NB4 (cell line): ENCODE results near the gene NDEL1.

Experiments used
- MAX ChIP-seq: IDR thresholded peaks from 2 replicates; pipeline ENCODE4 v1.6.1; 2011; ENCODE audit warnings: low read depth, low read length
- MYC ChIP-seq: IDR thresholded peaks from 2 replicates; pipeline ENCODE4 v1.6.1; 2011; ENCODE audit warnings: low read depth, low read length
- POLR2A ChIP-seq: IDR thresholded peaks from 2 replicates; pipeline ENCODE4 v1.6.1; 2011; ENCODE audit warnings: mild to moderate bottlenecking; ENCODE audit not compliant: insufficient read length; ENCODE audit errors: extremely low read depth
- TF ChIP-seq, protein P1 (sequence below): IDR thresholded peaks from one replicate; pipeline ENCODE4 v1.5.1; 2012; ENCODE audit warnings: low read depth, low read length

- TF ChIP-seq, protein P1, sequence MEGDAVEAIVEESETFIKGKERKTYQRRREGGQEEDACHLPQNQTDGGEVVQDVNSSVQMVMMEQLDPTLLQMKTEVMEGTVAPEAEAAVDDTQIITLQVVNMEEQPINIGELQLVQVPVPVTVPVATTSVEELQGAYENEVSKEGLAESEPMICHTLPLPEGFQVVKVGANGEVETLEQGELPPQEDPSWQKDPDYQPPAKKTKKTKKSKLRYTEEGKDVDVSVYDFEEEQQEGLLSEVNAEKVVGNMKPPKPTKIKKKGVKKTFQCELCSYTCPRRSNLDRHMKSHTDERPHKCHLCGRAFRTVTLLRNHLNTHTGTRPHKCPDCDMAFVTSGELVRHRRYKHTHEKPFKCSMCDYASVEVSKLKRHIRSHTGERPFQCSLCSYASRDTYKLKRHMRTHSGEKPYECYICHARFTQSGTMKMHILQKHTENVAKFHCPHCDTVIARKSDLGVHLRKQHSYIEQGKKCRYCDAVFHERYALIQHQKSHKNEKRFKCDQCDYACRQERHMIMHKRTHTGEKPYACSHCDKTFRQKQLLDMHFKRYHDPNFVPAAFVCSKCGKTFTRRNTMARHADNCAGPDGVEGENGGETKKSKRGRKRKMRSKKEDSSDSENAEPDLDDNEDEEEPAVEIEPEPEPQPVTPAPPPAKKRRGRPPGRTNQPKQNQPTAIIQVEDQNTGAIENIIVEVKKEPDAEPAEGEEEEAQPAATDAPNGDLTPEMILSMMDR = no peak
- no peak for TF ChIP-seq POLR2A
- no peak for TF ChIP-seq MYC
- TF ChIP-seq MAX = no peak
These were observed 68.1 kb downstream of the NDEL1 start for GRCh38 chr17:8503807-8504206.
